ENCODE results near the gene SNCG.

GRCh38 chr10:86969421-86970041 lies 11.1 kb downstream of the SNCG start:
- no peak for TF ChIP-seq POLR2A (IDR thresholded peaks at IDR 0.05; ENCODE audit: borderline replicate concordance, extremely low read depth, insufficient read depth, insufficient read length)
- TF ChIP-seq SIN3A (IDR thresholded peaks at IDR 0.05; ENCODE audit: low read depth) = no peak
- no peak for TF ChIP-seq CTCF (IDR thresholded peaks at IDR 0.05 in 2 of 3, conservative IDR thresholded peaks at IDR 0.05 in 1 of 3; ENCODE audit: borderline replicate concordance in 1 of 3, insufficient read depth in 1 of 3, low read depth in 2 of 3, low read length in 2 of 3)
- 0 out of 2 replicates have a peak, but pooled peaks have one; percentile 42 for TF ChIP-seq POLR2AphosphoS5 (IDR thresholded peaks at IDR 0.05; ENCODE audit: low read depth, low read length)
- no peak for TF ChIP-seq RAD21 (IDR thresholded peaks at IDR 0.05; ENCODE audit: low read depth)
- no peak for TF ChIP-seq EZH2 (IDR thresholded peaks at IDR 0.05)
- TF ChIP-seq, protein P1, sequence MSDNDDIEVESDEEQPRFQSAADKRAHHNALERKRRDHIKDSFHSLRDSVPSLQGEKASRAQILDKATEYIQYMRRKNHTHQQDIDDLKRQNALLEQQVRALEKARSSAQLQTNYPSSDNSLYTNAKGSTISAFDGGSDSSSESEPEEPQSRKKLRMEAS (IDR thresholded peaks at IDR 0.05) = no peak

Measured in HCT116 (cell line).